ENCODE measurements around the gene TNFRSF19.

Gene TNFRSF19

DNA sequence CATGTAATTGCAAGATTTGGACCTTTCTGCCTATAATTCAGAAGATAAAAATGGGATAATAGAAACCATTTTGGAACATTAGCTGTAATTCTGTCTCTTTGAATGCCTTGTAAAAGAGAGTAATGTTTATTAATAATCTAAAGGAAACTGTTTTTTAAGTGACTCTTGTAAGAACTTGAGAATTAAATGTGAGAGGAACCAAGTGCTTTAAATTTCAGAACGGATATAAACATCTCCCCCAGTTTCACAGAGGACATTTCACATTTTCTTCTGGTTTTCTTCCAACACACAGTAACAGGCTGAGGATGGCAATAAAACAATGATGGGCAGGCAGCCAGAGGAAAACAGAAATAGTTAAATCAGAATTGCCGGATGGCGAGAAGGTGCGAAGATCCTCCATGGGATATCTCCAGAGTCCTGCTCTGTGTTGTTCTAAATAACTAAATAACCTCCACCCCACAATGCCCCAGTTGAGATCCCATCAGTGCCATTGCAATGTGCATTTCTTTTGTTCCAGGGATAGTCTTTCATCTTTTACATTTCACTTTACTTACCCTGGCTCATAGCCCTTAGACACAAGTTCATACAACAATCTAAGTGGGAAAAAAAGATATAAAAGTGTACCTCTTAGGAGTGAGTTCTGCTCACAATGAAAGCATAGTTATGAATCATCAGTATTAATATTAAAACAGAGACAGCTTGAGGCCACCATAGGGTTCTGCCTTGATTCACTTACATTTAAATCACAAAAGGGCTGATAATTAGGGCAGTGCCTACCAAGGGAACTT is 73.3 kb downstream of the TNFRSF19 start:
- DNase-seq (ENCODE audit: extremely low read depth, insufficient read length), result no peak
- Histone ChIP-seq H3K27me3 (replicated peaks; ENCODE audit: control insufficient read depth, insufficient read depth, low read length) (no peaks in the 10 kb centered on the region), H3K36me3 (ENCODE audit: control insufficient read depth, insufficient read depth, low read length) (peaks cover under 1% of the 10 kb centered on the region; the same call in 1 of the 2 replicates), H3K4me3 (replicated peaks; ENCODE audit: low read depth, low read length) (no peak overlapping the region)
- TF ChIP-seq, protein P1, sequence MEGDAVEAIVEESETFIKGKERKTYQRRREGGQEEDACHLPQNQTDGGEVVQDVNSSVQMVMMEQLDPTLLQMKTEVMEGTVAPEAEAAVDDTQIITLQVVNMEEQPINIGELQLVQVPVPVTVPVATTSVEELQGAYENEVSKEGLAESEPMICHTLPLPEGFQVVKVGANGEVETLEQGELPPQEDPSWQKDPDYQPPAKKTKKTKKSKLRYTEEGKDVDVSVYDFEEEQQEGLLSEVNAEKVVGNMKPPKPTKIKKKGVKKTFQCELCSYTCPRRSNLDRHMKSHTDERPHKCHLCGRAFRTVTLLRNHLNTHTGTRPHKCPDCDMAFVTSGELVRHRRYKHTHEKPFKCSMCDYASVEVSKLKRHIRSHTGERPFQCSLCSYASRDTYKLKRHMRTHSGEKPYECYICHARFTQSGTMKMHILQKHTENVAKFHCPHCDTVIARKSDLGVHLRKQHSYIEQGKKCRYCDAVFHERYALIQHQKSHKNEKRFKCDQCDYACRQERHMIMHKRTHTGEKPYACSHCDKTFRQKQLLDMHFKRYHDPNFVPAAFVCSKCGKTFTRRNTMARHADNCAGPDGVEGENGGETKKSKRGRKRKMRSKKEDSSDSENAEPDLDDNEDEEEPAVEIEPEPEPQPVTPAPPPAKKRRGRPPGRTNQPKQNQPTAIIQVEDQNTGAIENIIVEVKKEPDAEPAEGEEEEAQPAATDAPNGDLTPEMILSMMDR (IDR thresholded peaks at IDR 0.05; ENCODE audit: insufficient read depth, low read length, poor library complexity, severe bottlenecking), result no peak

DNA sequence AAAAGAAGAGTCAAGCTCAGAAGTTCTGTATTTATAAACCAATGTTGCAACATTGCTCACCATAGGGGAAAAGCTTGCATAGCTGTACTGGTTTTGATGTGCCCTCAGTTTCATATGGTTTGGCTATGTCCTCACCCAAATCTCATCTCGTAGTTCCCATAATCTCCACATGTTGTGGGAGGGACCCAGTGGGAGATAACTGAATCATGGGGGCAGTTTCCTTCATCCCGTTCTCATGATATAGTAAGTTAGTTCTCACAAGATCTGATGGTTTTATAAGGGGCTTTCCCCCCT is 73.9 kb downstream of the TNFRSF19 start:
- TF ChIP-seq, protein P1 (IDR thresholded peaks at IDR 0.05; ENCODE audit: insufficient read depth, low read length, poor library complexity, severe bottlenecking), result no peak

DNA sequence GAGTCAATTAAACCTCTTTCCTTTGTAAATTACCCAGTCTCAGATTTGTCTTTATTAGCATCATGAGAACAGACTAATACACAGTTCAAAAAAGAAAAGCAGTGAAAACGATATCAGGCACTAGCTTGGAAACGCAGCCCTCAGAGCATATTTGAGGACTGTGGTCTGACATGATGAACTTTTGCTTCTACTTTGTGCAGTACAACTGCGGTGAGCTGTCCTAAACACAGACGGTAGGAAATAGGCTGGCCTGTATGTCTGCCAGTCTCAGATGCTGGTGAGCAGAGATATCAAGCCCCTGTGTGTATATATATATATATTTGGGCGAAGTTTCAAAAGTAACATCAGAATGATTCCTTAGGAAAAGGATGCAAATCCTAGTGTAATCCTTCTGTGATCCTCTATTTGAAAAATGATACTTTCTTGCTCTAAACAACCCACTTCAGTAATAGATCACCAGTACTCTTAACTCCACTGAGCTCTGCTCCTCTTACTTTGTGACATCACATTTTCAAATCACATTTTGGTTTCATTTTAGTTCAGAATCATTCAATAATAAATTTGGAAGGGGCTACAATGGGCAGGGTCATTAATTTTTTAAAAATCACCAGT is 74.4 kb downstream of the TNFRSF19 start:
- Histone ChIP-seq H3K36me3 (ENCODE audit: control insufficient read depth, insufficient read depth, low read length) (no peaks in the 10 kb centered on the region), H3K27me3 (replicated peaks; ENCODE audit: control insufficient read depth, insufficient read depth, low read length) (no peaks in the 10 kb centered on the region), H3K4me3 (replicated peaks; ENCODE audit: low read depth, low read length) (no peak overlapping the region)
- TF ChIP-seq, protein P1 (IDR thresholded peaks at IDR 0.05; ENCODE audit: insufficient read depth, low read length, poor library complexity, severe bottlenecking), result no peak
- no peak for DNase-seq (ENCODE audit: extremely low read depth, insufficient read length)

More for the DNA sequence above, 73.9 kb downstream of the TNFRSF19 start:
- DNase-seq (ENCODE audit: extremely low read depth, insufficient read length), result no peak
- Histone ChIP-seq H3K27me3 (replicated peaks; ENCODE audit: control insufficient read depth, insufficient read depth, low read length) (no peaks in the 10 kb centered on the region), H3K4me3 (replicated peaks; ENCODE audit: low read depth, low read length) (no peak overlapping the region), H3K36me3 (ENCODE audit: control insufficient read depth, insufficient read depth, low read length) (no peaks in the 10 kb centered on the region)

DNA sequence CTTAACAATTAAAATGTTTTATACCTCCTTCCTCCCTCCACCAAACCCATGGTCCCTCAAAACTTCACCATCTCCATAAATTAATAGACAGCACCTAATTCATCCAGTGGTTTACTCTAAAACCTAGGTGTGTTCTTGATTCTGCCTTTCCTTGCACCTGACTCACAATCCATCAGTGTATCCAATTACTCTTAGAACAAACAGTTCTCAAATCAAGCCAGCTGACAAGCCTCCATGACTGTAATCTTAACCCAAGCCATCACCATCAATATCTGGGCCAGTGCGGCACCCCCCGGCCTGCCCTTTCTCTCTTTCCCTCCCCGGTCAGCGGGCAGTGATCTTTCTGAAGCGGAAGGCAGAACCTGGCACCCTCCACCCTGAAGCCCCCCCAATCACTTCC is 75.6 kb downstream of the TNFRSF19 start:
- no peak for DNase-seq (ENCODE audit: extremely low read depth, insufficient read length)
- TF ChIP-seq, protein P1 (IDR thresholded peaks at IDR 0.05; ENCODE audit: insufficient read depth, low read length, poor library complexity, severe bottlenecking), result no peak
- no peaks in the 10 kb centered on the region for H3K27me3 ChIP-seq (replicated peaks; ENCODE audit: control insufficient read depth, insufficient read depth, low read length)
- no peak overlapping the region for H3K4me3 ChIP-seq (replicated peaks; ENCODE audit: low read depth, low read length)
- H3K36me3 ChIP-seq (ENCODE audit: control insufficient read depth, insufficient read depth, low read length), result no peaks in the 10 kb centered on the region

DNA sequence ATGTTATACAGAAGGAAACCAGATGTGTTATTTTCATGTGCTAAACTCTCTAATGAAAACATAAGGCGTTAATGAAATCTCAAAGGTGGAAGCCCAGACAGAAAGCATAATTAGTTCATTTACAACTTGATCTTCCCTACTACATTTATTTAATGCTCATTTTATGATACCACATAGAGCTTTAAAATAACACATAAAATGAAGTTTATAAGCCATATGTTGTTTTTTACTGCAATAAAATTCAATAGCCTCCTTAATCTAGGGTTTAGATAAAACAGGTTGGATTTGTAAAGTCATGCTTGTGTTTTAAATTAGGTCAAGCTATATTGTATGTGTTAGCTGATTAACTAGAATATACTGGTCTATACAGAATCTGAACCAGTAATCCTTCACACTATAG is 81.2 kb downstream of the TNFRSF19 start:
- TF ChIP-seq, protein P1 (IDR thresholded peaks at IDR 0.05; ENCODE audit: insufficient read depth, low read length, poor library complexity, severe bottlenecking), result no peak
- DNase-seq (ENCODE audit: extremely low read depth, insufficient read length), result no peak
- no peak overlapping the region for H3K4me3 ChIP-seq (replicated peaks; ENCODE audit: low read depth, low read length)
- no peaks in the 10 kb centered on the region; the same call in 1 of the 2 replicates for H3K36me3 ChIP-seq (ENCODE audit: control insufficient read depth, insufficient read depth, low read length)
- H3K27me3 ChIP-seq (replicated peaks; ENCODE audit: control insufficient read depth, insufficient read depth, low read length), result no peaks in the 10 kb centered on the region

Measured in GM06990 (cell line).